Progenitor cell of endocrine pancreas (in vitro differentiated cells): ENCODE data around the gene MYH14. TPM values are rescaled to one million over a fixed set of nuclear protein-coding genes. Genes with fewer than 3 reads are reported as not detected.
A peak's percentile ranks its signal among the peaks of the same experiment; 100 is the strongest.

Source experiments
- DNase-seq: peaks from one replicate; pipeline ENCODE4 v3.0.0; 2021; ENCODE audit warnings: low spot score; ENCODE audit not compliant: unreplicated experiment
- H3K27ac Mint-ChIP-seq: 2 replicates; pipeline ENCODE4 v1.8.0; 2021; ENCODE audit warnings: mild to moderate bottlenecking, moderate library complexity, mixed read lengths
- H3K27me3 Mint-ChIP-seq: 2 replicates; pipeline ENCODE4 v1.8.0; 2021; ENCODE audit warnings: mixed read lengths
- H3K36me3 Mint-ChIP-seq: 2 replicates; pipeline ENCODE4 v1.8.0; 2022; ENCODE audit warnings: mixed read lengths; ENCODE audit not compliant: insufficient read depth
- H3K4me1 Mint-ChIP-seq: 2 replicates; pipeline ENCODE4 v1.8.0; 2021; ENCODE audit warnings: low read depth, mixed read lengths
- H3K4me3 Mint-ChIP-seq: 2 replicates; pipeline ENCODE4 v1.8.0; 2021; ENCODE audit warnings: low read depth, mild to moderate bottlenecking, moderate library complexity, mixed read lengths
- H3K9me3 Mint-ChIP-seq: 2 replicates; pipeline ENCODE4 v1.8.0; 2021; ENCODE audit warnings: low read depth, mixed read lengths
- total RNA-seq: library from RNA; stranded (reverse); gene quantifications from 2 replicates; pipeline ENCODE4 v1.2.1, GENCODE V29; 2021
- TF ChIP-seq, protein P1 (sequence below): fragments of 200-600 bp; sonication (generic); IDR thresholded peaks from one replicate; pipeline ENCODE4 v1.5.0; 2021; ENCODE audit warnings: antibody characterized with exemption, mild to moderate bottlenecking; ENCODE audit not compliant: unreplicated experiment

The MYH14 gene
- total RNA-seq, 1 donor from 2014 or later: 65.9 TPM

DNA sequence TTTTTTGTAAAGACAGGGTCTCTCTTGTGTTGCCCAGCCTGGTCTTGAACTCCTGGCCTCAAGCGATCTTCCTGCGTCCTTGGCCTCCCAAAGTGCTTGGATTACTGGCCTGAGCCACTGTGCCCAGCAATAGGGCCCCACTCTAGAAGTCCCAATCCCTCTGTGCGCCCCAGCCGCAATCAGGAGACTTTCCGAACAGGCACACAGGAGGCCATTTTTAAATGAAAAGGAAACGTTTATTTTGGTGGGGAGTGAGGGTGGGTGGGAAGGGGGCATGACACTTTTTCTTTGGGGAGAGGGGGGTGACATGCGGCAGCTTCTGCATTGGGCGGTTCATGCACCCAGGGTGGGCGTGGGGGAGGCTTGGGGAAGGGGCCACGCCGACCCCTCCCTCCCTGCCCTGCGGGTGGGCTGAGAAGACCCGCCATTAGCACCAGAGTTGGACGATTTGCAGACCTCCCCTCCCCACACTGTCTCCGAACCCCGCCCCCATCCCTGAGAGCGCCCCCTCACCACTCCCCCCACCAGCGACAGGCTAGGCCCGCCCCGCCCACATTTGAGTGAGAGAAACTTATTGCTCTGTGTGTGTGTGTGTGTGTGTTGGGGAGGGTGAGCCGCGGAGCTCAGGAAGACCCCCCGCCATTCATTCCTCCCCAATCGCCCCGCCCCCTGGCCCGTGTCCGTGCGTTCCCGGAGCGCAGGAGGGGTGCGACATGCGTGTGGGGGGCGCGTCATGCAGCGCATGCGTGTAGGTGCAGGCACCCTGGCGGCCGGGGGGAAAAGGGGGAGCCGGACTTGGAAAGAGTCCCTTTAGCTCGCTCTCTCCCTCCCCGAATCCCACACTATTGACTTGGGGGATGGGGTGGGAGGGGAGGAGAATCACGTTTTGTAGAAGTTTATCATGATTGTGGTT is 108.6 kb downstream of the MYH14 start:
- H3K4me3 Mint-ChIP-seq: peak overlapping the region; percentile 79
- H3K4me1 Mint-ChIP-seq: peaks cover 17% of the 10 kb centered on the region
- H3K27me3 Mint-ChIP-seq: peaks cover 42% of the 10 kb centered on the region
- peaks cover 7% of the 10 kb centered on the region for H3K36me3 Mint-ChIP-seq
- H3K27ac Mint-ChIP-seq: no peak overlapping the region
- TF ChIP-seq, protein P1, sequence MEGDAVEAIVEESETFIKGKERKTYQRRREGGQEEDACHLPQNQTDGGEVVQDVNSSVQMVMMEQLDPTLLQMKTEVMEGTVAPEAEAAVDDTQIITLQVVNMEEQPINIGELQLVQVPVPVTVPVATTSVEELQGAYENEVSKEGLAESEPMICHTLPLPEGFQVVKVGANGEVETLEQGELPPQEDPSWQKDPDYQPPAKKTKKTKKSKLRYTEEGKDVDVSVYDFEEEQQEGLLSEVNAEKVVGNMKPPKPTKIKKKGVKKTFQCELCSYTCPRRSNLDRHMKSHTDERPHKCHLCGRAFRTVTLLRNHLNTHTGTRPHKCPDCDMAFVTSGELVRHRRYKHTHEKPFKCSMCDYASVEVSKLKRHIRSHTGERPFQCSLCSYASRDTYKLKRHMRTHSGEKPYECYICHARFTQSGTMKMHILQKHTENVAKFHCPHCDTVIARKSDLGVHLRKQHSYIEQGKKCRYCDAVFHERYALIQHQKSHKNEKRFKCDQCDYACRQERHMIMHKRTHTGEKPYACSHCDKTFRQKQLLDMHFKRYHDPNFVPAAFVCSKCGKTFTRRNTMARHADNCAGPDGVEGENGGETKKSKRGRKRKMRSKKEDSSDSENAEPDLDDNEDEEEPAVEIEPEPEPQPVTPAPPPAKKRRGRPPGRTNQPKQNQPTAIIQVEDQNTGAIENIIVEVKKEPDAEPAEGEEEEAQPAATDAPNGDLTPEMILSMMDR: peak; percentile 29
- DNase-seq: peak; percentile 78
- no peaks in the 10 kb centered on the region for H3K9me3 Mint-ChIP-seq

DNA sequence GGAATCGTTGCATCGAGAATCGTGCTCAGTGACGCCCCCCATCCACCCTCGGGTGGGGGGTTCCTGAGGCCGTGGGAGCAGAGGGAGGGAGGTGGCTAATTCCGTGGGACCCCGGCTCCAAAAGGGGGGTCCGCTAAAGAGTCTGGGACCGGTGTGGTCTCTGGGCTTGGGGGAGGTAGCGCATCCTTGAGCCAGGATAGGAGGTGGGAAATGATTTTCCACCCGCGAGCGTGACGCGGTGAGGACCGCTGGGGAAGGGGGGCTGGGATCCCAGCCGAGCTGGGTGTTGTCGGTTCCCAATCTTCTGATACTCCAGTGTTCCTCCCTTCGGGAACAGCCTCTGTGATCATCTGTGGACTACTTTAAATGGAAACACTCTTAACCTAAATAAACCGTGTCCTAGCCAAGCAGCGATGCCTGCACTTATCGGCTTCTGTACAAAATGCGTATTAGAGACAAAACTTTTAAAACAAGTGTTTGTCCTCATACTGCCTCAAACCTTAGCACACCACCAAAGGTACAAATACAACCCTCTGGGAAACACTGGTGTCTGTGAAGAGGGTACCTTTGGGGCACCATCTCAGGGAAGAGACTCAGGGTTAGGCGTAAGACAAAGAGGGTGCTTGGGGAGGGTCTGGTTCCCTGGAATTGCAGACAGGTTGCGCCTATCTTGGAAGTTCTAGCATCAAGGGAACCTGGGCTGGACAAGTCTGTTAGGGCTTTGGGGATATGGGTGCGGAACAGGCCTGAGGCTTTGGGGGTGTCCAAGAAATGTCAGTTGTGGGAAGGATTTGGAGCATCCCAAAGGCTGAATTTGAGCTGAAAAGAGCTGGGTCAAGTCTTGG is 109.8 kb downstream of the MYH14 start:
- no peaks in the 10 kb centered on the region for H3K9me3 Mint-ChIP-seq
- H3K27ac Mint-ChIP-seq: peak overlapping the region; percentile 73
- H3K36me3 Mint-ChIP-seq: peaks cover 7% of the 10 kb centered on the region

DNA sequence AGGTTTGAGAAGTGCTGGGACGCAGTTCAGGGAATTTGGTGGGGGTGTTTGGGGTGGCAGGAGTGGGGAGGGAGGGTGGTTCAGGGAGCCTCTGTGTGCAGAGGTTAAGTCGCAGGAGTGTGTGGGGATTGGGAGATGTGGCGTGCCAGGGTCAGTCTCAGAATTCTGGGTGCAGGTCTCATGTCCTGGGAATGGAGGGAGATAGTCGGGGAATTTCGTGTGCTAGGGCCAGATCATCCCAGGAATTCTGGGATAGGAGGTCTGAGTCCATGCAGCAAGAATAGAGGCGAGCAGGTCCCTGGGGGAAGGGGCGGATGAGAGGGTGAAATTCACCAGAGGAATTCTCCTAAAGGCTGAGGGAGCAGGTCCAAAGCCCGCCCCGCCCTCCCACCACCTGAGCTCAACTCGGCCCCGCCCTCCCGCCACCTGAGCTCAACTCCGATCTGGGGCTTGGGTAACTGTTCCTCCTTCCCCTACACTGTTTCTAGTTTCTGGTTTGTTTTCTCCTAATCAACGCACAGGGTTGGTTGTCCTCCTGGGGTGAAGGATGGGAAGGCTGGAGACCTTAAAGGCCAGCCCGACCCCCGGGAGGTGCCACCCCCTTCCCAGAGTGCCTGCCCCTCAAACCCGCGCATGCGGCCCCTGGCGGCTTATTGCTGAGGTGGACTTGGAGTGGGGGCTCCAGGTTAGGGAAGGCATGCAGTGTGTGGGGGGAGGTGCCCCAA is 110.6 kb downstream of the MYH14 start:
- DNase-seq: no peak
- Mint-ChIP-seq H3K9me3 (no peaks in the 10 kb centered on the region), H3K27me3 (peaks cover 42% of the 10 kb centered on the region), H3K4me3 (peak overlapping the region; percentile 79), H3K36me3 (peaks cover 5% of the 10 kb centered on the region), H3K4me1 (peaks cover 17% of the 10 kb centered on the region), H3K27ac (peak overlapping the region; percentile 73)
- TF ChIP-seq, protein P1: peak; percentile 36

More for the DNA sequence above, 109.8 kb downstream of the MYH14 start:
- Mint-ChIP-seq H3K4me3 (peak overlapping the region; percentile 79), H3K4me1 (peaks cover 17% of the 10 kb centered on the region), H3K27me3 (peaks cover 47% of the 10 kb centered on the region)
- DNase-seq: no peak
- TF ChIP-seq, protein P1: no peak

DNA sequence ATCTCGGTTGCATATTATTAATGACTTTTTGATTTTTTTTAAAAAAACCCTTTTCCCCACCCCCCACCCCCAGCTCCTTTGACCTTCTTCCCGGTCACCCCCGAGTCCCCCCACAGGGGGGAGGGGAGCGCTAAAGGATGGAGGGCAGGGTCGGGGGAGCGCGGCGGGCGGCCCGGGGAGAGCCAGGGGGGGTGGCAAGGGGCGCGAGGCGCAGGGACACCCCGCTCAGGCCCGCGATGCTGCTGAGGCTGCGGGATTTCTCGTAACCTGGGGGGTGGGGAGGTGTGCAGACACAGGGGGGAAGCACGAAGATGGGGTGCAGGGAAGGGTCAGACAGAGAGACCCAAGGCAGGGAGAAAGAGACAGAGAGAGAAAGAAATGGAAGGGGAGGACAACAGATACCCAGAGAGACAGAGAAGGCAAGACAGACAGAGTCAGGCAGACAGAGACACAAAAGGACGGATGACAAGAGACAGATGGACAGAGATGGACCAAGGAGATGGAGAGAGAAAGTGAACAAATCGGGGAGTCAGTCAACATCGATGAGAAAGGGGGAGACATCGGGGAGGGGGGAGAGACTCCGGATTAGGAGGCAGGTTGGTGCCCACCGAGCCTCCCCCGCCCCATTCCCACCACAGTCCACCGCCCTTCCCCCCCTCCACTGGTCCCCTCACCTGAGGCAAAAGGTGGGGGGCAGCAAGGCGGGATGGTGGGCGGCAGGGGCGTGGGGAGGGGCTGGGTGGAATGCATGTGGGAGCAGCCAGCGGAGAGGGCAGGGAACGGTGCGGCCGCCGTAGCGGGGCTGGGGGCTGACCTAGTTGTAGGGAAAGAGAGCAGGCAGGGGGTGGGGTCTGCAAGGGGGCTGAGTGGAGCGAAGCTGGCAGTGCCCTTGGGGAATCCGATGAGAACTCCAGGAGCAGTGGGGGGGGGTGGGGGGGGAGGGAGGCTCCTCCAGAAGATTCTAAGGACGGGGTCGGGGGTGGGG is 111.6 kb downstream of the MYH14 start:
- H3K9me3 Mint-ChIP-seq: no peaks in the 10 kb centered on the region
- peaks cover 4% of the 10 kb centered on the region for H3K36me3 Mint-ChIP-seq
- no peak overlapping the region for H3K27ac Mint-ChIP-seq
- TF ChIP-seq, protein P1: no peak
- DNase-seq: no peak
- H3K4me1 Mint-ChIP-seq: peaks cover 17% of the 10 kb centered on the region
- H3K4me3 Mint-ChIP-seq: peak overlapping the region; percentile 62
- peaks cover 46% of the 10 kb centered on the region for H3K27me3 Mint-ChIP-seq
